ENCODE data around the gene ITGA8.

ITGA8 gene

DNA sequence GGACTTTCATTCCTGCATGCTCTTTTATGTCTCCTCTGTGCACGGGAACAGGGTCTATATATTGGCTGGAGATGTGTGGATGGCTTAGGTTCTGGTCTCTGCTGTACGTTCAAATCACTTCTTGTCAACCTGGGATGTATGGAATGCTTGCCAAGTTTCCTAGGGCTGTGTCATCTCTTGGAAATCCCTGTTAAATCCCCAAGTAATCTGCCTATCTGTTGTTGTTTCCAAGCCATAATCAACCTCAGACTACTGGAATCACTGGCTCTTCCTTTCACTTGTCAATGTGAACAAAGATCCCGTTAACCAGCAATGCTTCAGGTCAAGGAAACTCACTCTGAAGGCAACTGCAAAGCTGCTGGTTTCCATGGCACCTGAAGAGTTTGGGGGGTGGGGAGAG is 255.3 kb downstream of the ITGA8 start:
- Histone ChIP-seq H3F3A (ENCODE audit: insufficient read depth, low read length) (no peaks in the 10 kb centered on the region), H3K27ac (ENCODE audit: low read depth, low read length, poor library complexity, severe bottlenecking) (no peak overlapping the region), H3K79me2 (ENCODE audit: insufficient read depth, low read length) (no peaks in the 10 kb centered on the region), H3K4me2 (ENCODE audit: low read length) (no peak overlapping the region), H3K27me3 (ENCODE audit: insufficient read depth, low read length) (no peaks in the 10 kb centered on the region), H4K20me1 (ENCODE audit: insufficient read depth, low read length) (no peaks in the 10 kb centered on the region), H3K4me1 (ENCODE audit: insufficient read depth, low read length, severe bottlenecking) (no peaks in the 10 kb centered on the region), H2AFZ (ENCODE audit: low read length) (no peak overlapping the region), H3K9me2 (ENCODE audit: low read depth, low read length) (no peaks in the 10 kb centered on the region), H3K9me3 (ENCODE audit: low read length) (no peaks in the 10 kb centered on the region), H3K4me3 (ENCODE audit: low read depth, low read length, poor library complexity, severe bottlenecking) (no peak overlapping the region), H3K9ac (ENCODE audit: low read length) (no peak overlapping the region), H3K36me3 (ENCODE audit: insufficient read depth, low read length) (no peaks in the 10 kb centered on the region)
- TF ChIP-seq, protein P1, sequence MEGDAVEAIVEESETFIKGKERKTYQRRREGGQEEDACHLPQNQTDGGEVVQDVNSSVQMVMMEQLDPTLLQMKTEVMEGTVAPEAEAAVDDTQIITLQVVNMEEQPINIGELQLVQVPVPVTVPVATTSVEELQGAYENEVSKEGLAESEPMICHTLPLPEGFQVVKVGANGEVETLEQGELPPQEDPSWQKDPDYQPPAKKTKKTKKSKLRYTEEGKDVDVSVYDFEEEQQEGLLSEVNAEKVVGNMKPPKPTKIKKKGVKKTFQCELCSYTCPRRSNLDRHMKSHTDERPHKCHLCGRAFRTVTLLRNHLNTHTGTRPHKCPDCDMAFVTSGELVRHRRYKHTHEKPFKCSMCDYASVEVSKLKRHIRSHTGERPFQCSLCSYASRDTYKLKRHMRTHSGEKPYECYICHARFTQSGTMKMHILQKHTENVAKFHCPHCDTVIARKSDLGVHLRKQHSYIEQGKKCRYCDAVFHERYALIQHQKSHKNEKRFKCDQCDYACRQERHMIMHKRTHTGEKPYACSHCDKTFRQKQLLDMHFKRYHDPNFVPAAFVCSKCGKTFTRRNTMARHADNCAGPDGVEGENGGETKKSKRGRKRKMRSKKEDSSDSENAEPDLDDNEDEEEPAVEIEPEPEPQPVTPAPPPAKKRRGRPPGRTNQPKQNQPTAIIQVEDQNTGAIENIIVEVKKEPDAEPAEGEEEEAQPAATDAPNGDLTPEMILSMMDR (IDR thresholded peaks at IDR 0.05; ENCODE audit: low read length) = no peak
- no peak for TF ChIP-seq EZH2 (IDR thresholded peaks at IDR 0.05; ENCODE audit: borderline replicate concordance, low read length)

Data from OCI-LY1 (cell line).